ENCODE data around the gene MTNR1B. TPM values are rescaled to one million over a fixed set of nuclear protein-coding genes. Genes with fewer than 3 reads are reported as not detected.

The MTNR1B gene
- total RNA-seq, 3 donors from 2014 or later, result not detected

DNA sequence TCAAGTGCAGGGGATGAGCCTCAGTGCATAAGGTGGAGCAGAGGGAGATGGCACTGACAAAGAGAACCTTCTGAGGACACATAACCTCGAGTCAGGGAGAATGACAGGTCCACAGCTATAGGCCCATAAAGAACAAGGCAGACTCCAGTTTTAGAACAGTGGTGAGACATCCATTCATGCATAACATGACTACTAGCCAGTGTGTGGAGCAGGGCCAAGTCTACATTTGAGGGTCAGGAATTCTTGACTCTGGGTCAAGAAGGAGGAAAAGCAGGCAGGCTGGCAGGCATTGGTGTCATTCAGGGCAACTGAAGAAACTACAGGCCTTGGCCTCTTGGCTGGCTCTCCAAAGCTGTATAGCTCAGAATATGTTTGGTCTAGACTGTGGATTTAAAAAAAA is 54.9 kb downstream of the MTNR1B start:
- no peaks in the 10 kb centered on the region for H3K36me3 ChIP-seq (ENCODE audit: low read depth)
- ATAC-seq (no peak), DNase-seq (no peak)
- no peaks in the 10 kb centered on the region for H3K9me3 ChIP-seq
- H3K4me1 ChIP-seq (ENCODE audit: low read depth), result no peaks in the 10 kb centered on the region
- no peak overlapping the region for H3K4me3 ChIP-seq
- TF ChIP-seq CTCF (IDR thresholded peaks at IDR 0.05), result no peak
- intact Hi-C loops (cut with DNase I, micrococcal nuclease), result no loop called here

DNA sequence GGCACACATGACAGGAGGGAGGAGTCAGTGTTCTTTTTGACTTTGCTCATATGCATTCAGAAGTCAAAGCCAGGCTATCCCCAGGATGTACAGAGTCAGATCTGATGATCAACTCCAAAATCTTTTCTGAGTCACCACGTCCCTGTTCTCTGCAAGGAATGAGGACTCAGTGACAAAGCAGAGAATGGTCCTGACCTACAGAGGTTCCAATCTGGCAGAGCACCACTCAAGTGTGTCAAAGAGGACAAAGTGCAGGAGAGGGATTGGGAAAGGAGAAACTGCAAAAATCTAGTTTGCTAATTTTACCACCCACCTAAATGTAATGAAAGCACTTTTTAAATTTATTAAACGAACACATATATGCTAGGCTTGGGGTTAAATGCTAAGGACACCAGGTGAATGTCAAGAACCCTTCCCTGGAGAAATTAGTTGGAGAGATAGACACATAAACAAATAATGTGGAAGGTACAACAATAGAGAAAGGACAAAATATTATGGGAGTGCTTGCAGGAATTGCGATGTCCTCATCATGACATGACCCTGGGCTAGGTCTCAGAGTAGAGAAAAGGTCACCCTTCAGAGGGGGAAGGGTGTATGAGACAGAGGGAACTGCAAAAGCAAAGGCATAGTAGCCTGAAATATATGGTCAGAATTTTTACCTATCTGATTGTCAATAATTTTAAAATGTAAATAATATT is 56.3 kb downstream of the MTNR1B start:
- Histone ChIP-seq H3K4me1 (ENCODE audit: low read depth) (no peaks in the 10 kb centered on the region), H3K36me3 (ENCODE audit: low read depth) (no peaks in the 10 kb centered on the region), H3K9me3 (no peaks in the 10 kb centered on the region), H3K4me3 (no peak overlapping the region)
- intact Hi-C loops (cut with DNase I, micrococcal nuclease), result no loop called here
- DNase-seq (no peak), ATAC-seq (no peak)
- no peak for TF ChIP-seq CTCF (IDR thresholded peaks at IDR 0.05)

GRCh38 chr11:93028960-93029522 is 59.6 kb downstream of the MTNR1B start:
- Histone ChIP-seq H3K4me1 (ENCODE audit: low read depth) (no peaks in the 10 kb centered on the region), H3K9me3 (no peaks in the 10 kb centered on the region), H3K36me3 (ENCODE audit: low read depth) (no peaks in the 10 kb centered on the region), H3K4me3 (no peak overlapping the region)
- no peak for TF ChIP-seq CTCF (IDR thresholded peaks at IDR 0.05)
- intact Hi-C loops (cut with DNase I, micrococcal nuclease), result no loop called here
- peak; percentile 13 for ATAC-seq
- DNase-seq, result no peak

GRCh38 chr11:93031386-93031785 is 61.9 kb downstream of the MTNR1B start:
- Histone ChIP-seq H3K9me3 (no peaks in the 10 kb centered on the region), H3K4me1 (ENCODE audit: low read depth) (no peaks in the 10 kb centered on the region), H3K4me3 (no peak overlapping the region), H3K36me3 (ENCODE audit: low read depth) (no peaks in the 10 kb centered on the region)
- TF ChIP-seq CTCF (IDR thresholded peaks at IDR 0.05), result no peak
- DNase-seq (no peak), ATAC-seq (no peak)
- intact Hi-C loops (cut with DNase I, micrococcal nuclease), result no loop called here

Other genes with a start within 250 kb of the MTNR1B start
- gene SLC36A4, start 228.3 kb downstream of the MTNR1B start, total RNA-seq, result 10 to 100 TPM in 2 of 3 donors, 1 to 10 TPM in 1; 8.3 to 20.1 (median 14.2) TPM

All from mucosa of descending colon (tissue), 3 donors.